HG03039 (cell line): ENCODE data around the gene DIS3L2.
"Not testable (repeated sequence)": the region's sequence is repeated elsewhere in the genome, so short reads cannot be mapped to it uniquely, and the experiment has no call there.

Experiments
- ATAC-seq: cut with Tn5 transposase; IDR thresholded peaks from one replicate; pipeline ENCODE4 v1.9.1; 2021; ENCODE audit warnings: mild to moderate bottlenecking, moderate library complexity; ENCODE audit not compliant: unreplicated experiment

The DIS3L2 gene

GRCh38 chr2:232288489-232289030, 327.0 kb downstream of the DIS3L2 start:
- no peak for ATAC-seq

- ATAC-seq = no peak
Measured at GRCh38 chr2:232290668-232291067, 329.2 kb downstream of the DIS3L2 start.

DNA sequence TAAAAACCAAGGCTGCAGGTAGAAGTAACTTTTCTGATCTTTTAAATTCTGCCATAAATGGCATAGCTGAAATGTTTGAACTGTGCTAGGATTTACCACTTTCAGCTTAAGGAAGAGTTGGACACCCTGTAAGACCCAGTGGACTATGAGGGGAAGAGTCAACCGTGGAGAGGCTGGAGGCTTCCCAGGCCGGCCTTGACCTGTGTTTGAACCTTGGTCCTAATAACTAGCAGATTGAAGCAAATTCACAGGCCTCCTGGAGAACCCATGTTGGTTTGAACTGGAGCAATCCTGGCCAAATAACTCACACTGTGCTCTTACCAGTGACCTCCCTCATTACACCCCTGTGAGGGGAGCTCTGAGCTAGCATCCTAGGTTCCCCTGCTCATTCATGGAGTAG, 329.8 kb downstream of the DIS3L2 start:
- no peak for ATAC-seq

DNA sequence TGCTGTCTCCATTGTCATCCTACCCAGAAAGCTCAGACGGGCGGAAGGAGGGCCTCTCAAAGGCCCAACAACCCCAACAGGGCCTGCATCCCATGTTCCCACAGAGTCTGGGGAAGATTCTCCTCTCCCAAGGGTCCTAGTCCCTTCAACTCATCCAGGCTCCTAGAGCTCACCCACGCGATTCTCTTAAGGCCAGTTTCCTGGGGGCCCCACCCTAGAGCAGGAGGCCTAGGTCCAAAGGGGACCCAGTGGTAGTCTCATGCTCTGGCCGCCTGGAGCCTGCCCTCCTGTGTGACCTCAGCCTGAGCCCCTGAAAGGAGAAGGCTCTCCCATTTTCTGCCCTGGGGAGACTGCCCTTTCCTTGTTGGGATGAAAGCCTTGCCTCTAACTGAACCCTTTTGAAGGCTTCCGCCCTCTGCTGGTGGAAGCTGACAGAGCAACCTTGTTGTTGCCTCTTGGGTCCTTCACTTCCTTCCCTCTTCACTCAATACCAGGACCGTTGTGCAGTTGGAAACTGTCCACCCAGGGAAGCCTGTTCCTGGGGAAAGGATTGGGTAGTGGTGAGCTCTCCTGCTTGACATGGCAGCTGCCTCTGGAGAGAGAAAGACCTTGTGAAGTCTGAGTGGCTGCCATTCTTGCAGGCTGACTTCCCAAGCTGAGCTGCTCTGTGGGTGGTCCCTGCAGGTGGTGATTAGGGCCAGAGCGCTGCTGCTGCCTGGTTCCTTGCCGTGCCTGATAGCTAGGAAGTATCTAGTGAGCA, 331.1 kb downstream of the DIS3L2 start:
- ATAC-seq = no peak

DNA sequence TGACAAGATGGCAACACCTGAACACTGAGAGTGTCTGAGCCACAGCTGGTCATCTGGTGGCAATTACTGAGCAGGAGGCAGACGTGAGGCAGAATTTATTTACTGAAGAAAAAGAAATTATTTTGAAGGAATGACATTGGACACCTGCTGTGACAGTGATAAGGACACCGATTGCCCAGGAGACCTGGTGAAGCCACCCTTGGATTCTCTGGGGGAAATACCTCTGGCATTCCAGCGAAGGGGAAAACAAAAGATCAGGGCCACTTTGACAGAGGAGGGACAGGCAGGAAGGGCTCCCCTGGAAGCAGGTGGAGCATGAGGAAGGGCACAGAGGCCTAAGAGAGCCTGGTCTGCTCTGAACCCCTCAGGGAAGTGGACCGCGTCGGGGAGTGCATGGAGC, 331.7 kb downstream of the DIS3L2 start:
- no peak for ATAC-seq

DNA sequence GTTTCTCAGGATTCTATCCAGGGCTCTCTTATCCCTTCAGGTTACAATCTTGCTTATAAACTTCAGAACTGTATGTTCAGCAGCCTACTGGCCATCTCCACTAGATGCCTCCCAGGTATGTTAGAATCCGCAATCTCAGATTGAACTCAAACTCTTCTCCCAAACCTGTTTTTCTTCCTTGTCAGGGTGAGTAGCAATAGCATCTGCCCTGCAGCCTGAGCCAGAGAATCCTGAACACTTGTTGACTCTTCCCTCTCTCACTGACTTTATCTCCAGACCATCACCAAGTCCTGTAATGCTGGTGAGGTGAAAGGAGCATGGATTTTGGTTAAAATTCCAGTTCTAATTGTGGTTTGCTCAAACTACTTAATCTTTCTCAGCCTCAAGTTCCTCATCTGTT, 334.5 kb downstream of the DIS3L2 start:
- ATAC-seq = no peak

GRCh38 chr2:232296776-232297525, 335.4 kb downstream of the DIS3L2 start:
- ATAC-seq = no peak

- no peak for ATAC-seq
Measured at GRCh38 chr2:232299084-232299483, 337.6 kb downstream of the DIS3L2 start.

DNA sequence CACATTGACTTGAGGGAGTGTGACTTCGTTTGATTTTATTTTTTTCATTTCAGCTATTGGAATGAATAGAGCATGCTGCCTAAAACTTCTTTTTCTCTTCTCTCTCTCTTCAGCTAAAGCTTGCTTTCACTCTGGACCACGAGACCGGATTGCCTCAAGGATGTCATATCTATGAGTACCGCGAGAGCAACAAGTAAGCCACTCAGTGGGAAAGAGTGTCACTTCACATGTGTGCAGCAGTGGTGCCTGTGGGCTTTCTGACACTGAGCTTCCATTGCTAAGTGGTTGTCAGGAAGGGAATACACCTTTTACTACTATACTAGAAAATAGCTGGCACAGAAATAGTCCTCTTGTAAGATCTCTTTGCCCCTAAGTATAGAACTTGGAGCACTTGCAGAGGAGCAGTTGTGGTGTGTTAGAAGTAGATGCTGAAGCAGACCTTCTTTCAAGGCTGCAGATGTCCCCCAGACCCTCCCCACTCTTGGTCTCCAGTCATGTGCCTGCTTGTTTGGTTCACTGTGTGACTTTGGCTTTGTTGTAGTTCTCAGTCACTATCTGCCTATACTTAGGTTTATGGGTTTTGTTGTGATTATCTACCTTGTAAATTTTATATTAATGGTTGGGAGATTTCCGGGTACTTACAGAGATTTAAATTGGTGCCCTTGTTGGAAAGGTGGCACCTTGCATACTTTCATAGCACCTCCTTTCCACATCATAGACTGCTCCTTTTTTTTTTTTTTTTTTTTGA, 338.6 kb downstream of the DIS3L2 start:
- ATAC-seq = no peak

DNA sequence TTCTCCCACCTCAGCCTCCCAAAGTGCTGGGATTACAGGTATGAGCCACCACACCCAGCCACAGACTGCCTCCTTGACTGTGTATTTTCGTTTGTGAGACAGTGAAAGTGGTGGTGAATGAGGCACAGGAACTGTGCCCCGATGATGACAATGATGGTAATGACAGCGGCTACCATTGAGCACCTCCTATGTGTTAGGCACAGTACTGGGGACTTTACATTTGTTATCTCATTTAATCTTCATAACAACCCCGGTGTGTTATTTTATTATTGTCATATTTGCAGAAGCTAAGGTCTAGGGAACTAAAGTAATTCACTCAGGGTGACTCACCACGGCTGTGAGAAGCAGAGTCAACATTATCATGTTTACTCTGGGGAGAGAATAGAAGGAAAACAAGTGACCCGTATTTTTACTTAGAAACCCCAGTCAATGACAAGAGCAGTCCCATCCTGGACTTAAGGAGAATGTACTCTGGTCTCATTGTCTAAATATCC, 339.4 kb downstream of the DIS3L2 start:
- ATAC-seq = no peak

DNA sequence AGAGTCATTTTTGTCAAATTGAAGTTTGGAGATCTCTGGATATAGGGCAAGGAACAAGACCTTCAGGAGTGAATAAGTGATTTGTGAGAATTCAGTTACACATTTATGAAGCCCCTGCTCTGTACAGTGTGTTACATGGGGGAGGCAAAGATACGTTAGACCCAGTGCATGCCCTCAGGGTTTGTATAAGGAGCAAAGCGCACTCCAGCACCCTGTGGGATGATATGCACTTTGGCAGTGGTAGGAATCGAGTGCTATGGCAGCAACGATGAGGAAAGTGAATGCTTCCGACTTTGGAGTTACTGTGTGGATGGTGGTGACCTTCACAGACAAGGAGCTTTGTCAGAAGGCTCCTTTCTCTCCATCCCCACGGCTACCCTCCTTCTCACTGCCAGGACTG, 342.7 kb downstream of the DIS3L2 start:
- no peak for ATAC-seq

DNA sequence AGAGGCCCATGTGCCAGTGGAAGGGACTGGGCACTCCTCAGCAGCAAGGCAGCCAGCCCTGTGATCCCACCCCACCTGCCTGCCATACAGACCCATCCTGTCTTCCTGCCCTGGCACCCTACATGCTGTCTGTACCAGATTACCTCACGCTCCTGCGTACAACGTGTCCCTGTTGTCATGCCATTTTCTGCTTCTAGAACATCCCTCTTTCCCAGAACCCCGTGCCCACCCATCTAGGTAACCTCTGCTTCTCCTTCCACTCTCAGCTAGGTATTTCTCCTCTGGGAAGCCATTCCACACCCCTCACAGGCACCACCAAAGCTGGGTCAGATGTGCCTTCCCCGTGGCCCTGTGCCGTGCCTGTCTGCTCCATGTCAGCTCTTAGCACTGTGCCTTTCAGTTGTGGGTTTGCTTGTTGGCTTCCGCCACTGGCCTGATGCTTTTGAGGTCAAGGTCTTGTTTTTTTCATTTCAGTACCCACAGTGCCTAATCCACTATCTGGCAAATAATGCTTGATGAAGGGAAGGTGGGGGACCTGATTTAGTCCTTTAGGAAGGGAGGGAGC, 345.3 kb downstream of the DIS3L2 start:
- no peak for ATAC-seq

- no peak for ATAC-seq
Measured at GRCh38 chr2:232307854-232308253, 346.3 kb downstream of the DIS3L2 start.

GRCh38 chr2:232308986-232309385, 347.5 kb downstream of the DIS3L2 start:
- no peak for ATAC-seq

DNA sequence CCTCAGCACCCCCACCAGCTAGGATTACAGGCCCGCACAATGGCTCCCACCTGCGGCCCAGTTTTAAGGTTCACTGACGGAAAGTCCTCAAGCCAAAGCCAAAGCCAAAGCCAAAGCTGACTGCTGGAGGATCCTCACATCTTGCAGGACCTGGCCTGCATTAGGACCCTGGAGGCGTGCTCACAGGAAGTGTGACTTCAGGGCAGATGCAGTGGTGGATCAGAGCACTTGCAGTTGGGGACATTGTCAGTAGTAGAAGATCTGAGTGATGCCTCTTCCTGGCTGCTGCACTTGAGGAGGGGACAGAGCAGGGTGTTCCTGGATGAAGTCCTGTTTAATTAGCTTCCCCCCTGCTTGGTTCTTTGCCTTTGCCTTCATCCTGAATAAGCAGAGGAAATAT, 348.1 kb downstream of the DIS3L2 start:
- ATAC-seq = no peak

GRCh38 chr2:232310121-232310520, 348.6 kb downstream of the DIS3L2 start:
- ATAC-seq = no peak

DNA sequence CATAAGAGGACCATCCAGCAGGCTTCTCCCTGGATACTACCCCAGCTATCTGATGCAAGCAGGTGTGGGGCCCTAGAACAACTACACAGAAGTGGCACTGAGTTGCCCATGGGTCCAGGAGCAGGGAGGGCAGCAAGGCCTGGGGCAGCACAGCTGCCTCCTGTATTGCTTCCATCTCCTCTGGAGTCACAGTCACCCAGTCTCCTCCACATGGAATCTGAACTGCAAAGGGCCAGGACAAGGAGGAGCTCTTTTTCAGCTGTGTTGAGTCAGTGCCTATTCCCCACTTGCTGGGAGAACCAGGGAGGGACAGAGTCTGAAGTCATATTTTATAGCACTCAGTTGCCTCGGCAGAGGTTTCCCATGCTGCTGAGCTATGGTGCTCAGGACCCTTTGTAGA, 349.2 kb downstream of the DIS3L2 start:
- ATAC-seq = no peak

GRCh38 chr2:232313645-232314044, 352.1 kb downstream of the DIS3L2 start:
- ATAC-seq = not testable (repeated sequence)

DNA sequence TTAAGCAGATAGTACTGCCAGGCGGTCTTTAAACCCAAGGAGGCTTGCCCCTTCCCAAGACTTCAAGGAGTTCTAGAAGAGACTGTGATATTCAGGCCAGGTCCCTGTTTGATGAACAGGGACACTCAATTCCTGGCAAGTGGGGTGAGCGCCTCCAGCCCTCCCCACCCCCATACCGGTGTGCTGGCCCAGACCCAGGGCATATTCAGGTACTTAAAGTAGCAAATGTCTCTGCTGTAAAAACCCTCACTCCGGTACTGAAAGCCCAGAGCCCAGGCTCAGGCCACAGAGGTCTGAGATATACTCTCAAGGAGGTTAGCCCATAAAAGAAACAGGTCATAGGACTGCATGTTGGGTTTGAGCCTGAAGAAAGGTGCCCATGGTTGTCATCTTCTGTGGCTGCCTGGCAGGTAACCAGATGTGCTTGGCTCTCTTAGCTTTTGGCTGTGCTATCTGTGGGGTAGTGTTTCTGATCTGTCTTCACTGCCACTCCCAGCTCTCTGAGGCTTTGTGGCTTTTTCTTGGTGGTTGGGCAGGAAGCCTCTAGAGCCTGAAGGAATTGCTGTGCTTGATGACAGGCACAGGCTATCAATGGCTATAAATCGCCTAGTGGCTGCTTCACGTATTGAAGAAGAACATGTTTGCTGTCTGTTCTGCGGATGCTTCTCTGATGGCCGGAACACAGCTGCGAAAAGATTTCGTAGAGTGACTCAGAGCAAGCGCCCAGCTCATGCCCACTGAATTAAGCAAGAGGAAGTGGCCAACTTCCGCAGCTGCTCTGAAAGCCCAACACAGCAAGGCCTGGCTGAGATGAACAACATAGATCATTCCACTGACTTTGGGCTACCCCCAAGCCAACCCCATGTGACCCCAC, 353.8 kb downstream of the DIS3L2 start:
- peak; percentile 84 for ATAC-seq

- ATAC-seq = no peak
Measured at GRCh38 chr2:232315923-232316299, 354.4 kb downstream of the DIS3L2 start.
